ENCODE results near the gene MAG. TPM values are rescaled to one million over a fixed set of nuclear protein-coding genes. Genes with fewer than 3 reads are reported as not detected.

MAG gene
- total RNA-seq, 1 experiment from 2014 or later = not detected

DNA sequence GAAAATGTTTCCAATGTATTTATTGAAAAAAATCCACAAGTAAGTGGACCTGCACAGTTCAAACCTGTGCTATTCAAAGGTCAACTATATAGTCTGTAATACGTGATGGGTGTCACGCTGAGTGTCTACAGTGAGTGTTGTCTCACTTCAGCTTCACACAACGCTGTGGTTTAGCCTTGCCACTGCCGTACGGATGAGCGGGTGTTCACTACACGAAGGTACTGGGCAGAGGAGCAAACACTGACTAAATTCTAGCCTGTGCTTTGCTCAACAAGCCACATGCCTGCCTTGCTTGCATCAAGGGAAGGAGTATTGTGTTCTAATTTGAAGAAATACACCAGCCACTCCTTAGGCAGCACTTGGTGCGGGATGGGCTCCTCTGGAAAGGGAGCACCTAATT is 62.9 kb downstream of the MAG start:
- Mint-ChIP-seq H3K27ac (no peak overlapping the region; a peak in 1 of 7 replicates), H3K36me3 (ENCODE audit: insufficient read depth in 1 of 3, low read depth in 3 of 3) (no peaks in the 10 kb centered on the region; a peak in 1 of 7 replicates)
- no peak for DNase-seq

More for the DNA sequence above, 62.9 kb downstream of the MAG start:
- Mint-ChIP-seq H3K27me3 (ENCODE audit: low read depth) (peaks cover 4% of the 10 kb centered on the region), H3K4me3 (no peak overlapping the region), H3K4me1 (peaks cover 6 to 7% of the 10 kb centered on the region in 2 experiments), H3K9me3 (no peaks in the 10 kb centered on the region)
- Histone ChIP-seq H4K8ac (replicated peaks; ENCODE audit: insufficient read length, low read depth, low read length) (no peak overlapping the region), H4K5ac (ENCODE audit: insufficient read length, low read depth, low read length) (no peak overlapping the region), H3K79me2 (ENCODE audit: insufficient read depth, low read length) (no peaks in the 10 kb centered on the region), H3K56ac (ENCODE audit: insufficient read length, low read depth, low read length) (no peak overlapping the region), H3K14ac (ENCODE audit: insufficient read depth, low read length) (no peak overlapping the region), H2BK12ac (ENCODE audit: insufficient read length, low read depth, low read length) (no peak overlapping the region), H2BK120ac (ENCODE audit: low read depth, low read length, poor library complexity, severe bottlenecking) (no peak overlapping the region), H3K79me1 (ENCODE audit: insufficient read depth, low read depth, low read length, poor library complexity, severe bottlenecking) (no peaks in the 10 kb centered on the region), H2AK5ac (ENCODE audit: insufficient read length, low read length) (no peak overlapping the region), H3K18ac (ENCODE audit: insufficient read length, low read depth, low read length) (no peak overlapping the region), H3K23me2 (ENCODE audit: insufficient read length, low read depth, low read length, poor library complexity, severe bottlenecking) (peaks cover 4% of the 10 kb centered on the region), H2BK5ac (ENCODE audit: insufficient read length, low read length) (no peak overlapping the region), H3K9ac (ENCODE audit: extremely low read depth, insufficient read length, low read length) (no peak overlapping the region), H2BK15ac (ENCODE audit: low read depth, low read length) (no peak overlapping the region), H2AFZ (ENCODE audit: low read length) (no peak overlapping the region), H3K4ac (ENCODE audit: low read depth, low read length) (no peak overlapping the region), H3K4me1 (ENCODE audit: insufficient read depth, low read length) (no peaks in the 10 kb centered on the region; the same call in 1 of the 2 replicates), H3K4me2 (ENCODE audit: insufficient read depth, insufficient read length, low read length) (no peak overlapping the region), H3T11ph (ENCODE audit: low read length) (no peak overlapping the region), H4K20me1 (ENCODE audit: control insufficient read depth, insufficient read depth, insufficient read length) (peaks cover 4% of the 10 kb centered on the region), H3K27me3 (ENCODE audit: insufficient read depth, low read length) (no peaks in the 10 kb centered on the region), H2BK20ac (ENCODE audit: low read depth, low read length, poor library complexity, severe bottlenecking) (no peak overlapping the region), H3K27ac (ENCODE audit: insufficient read length, low read depth, low read length) (no peak overlapping the region), H4K91ac (ENCODE audit: insufficient read length, low read depth, low read length) (no peak overlapping the region), H3K23ac (ENCODE audit: insufficient read length, low read depth, low read length) (no peak overlapping the region), H3K9me3 (ENCODE audit: control insufficient read depth, low read depth, low read length) (no peaks in the 10 kb centered on the region)
- TF ChIP-seq, protein P1, sequence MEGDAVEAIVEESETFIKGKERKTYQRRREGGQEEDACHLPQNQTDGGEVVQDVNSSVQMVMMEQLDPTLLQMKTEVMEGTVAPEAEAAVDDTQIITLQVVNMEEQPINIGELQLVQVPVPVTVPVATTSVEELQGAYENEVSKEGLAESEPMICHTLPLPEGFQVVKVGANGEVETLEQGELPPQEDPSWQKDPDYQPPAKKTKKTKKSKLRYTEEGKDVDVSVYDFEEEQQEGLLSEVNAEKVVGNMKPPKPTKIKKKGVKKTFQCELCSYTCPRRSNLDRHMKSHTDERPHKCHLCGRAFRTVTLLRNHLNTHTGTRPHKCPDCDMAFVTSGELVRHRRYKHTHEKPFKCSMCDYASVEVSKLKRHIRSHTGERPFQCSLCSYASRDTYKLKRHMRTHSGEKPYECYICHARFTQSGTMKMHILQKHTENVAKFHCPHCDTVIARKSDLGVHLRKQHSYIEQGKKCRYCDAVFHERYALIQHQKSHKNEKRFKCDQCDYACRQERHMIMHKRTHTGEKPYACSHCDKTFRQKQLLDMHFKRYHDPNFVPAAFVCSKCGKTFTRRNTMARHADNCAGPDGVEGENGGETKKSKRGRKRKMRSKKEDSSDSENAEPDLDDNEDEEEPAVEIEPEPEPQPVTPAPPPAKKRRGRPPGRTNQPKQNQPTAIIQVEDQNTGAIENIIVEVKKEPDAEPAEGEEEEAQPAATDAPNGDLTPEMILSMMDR (conservative IDR thresholded peaks at IDR 0.05) = no peak
- no CpG with 5 or more reads among the region's 8 CpGs for WGBS (ENCODE audit: extremely low coverage, insufficient read length, low lambda C conversion rate)

Data from H9 (cell line).